Hepatocyte (in vitro differentiated cells): ENCODE measurements around the gene NKAIN2.

Source experiments
- CTCF ChIP-seq: fragments of 200-600 bp; sonication (generic); IDR thresholded peaks from 2 replicates; pipeline ENCODE4 v1.5.1; 2016; ENCODE audit warnings: antibody characterized with exemption, mild to moderate bottlenecking; ENCODE audit not compliant: poor library complexity
- EZH2 ChIP-seq: fragments of 200-600 bp; sonication (generic); IDR thresholded peaks from 2 replicates; pipeline ENCODE4 v1.6.1; 2016; ENCODE audit warnings: antibody characterized with exemption, mild to moderate bottlenecking, borderline replicate concordance
- EZH2phosphoT487 ChIP-seq: fragments of 200-600 bp; sonication (generic); IDR thresholded peaks from one replicate; pipeline ENCODE4 v1.6.1; 2018; ENCODE audit warnings: antibody characterized with exemption, mild to moderate bottlenecking, low read depth, moderate library complexity; ENCODE audit not compliant: unreplicated experiment, severe bottlenecking

GRCh38 chr6:124522335-124522734 is 718.7 kb downstream of the NKAIN2 start:
- no peak for TF ChIP-seq CTCF
- no peak for TF ChIP-seq EZH2
- TF ChIP-seq EZH2phosphoT487: no peak
